SK-N-SH (cell line): ENCODE data around the gene SCEL. TPM values are rescaled to one million over a fixed set of nuclear protein-coding genes. Genes with fewer than 3 reads are reported as not detected.

Source experiments
- CTCF ChIA-PET: fragments of 300-600, 350-600 bp; formaldehyde crosslinking; extraction: SDS; loops from one replicate; lab custom pipeline; 2021; lab: Yijun Ruan, JAX
- POLR2A ChIA-PET: fragments of 350-600 bp; sonication (Branson Sonifier 250); formaldehyde crosslinking; extraction: SDS; loops from one replicate; lab custom pipeline; 2020; ENCODE audit warnings: antibody characterized with exemption, inconsistent platforms; lab: Yijun Ruan, JAX
- DNase-seq: peaks from one replicate; pipeline ENCODE4 v3.0.0; 2012
- H2AFZ ChIP-seq: fragments of 200-600 bp; sonication (generic); 2 replicates; pipeline ENCODE4 v1.8.1; 2016; ENCODE audit warnings: antibody characterized with exemption, mild to moderate bottlenecking, low read depth
- H3F3A ChIP-seq: fragments of 200-600 bp; sonication (generic); replicated peaks from 2 replicates; pipeline ENCODE3; 2016; ENCODE audit warnings: antibody characterized with exemption, mild to moderate bottlenecking; ENCODE audit not compliant: insufficient read depth
- H3K27ac ChIP-seq, 2 experiments: fragments of 200-500 bp in 1 of 2; fragments of 200-600 bp in 1 of 2; sonication (Bioruptor generic) in 1 of 2; sonication (generic), shearing (Covaris generic) in 1 of 2; 2 replicates each; pipeline versions ENCODE4 v1.5.1 to v1.6.1; 2014 to 2016; ENCODE audit warnings: low read depth in 2 of 2, inconsistent platforms in 1 of 2, low read length in 1 of 2, mild to moderate bottlenecking in 1 of 2, mixed read lengths in 1 of 2
- H3K27me3 ChIP-seq: fragments of 200-600 bp; sonication (generic), shearing (Covaris generic); 2 replicates; pipeline ENCODE4 v1.6.1; 2016; ENCODE audit warnings: mixed run types; ENCODE audit not compliant: insufficient read depth
- H3K36me3 ChIP-seq, 2 experiments: fragments of 200-500 bp in 1 of 2; fragments of 200-600 bp in 1 of 2; sonication (Bioruptor generic) in 1 of 2; sonication (generic) in 1 of 2; replicated peaks in 1 of 2; 2 replicates each; pipeline versions ENCODE3 to v1.5.1; 2014 to 2016; ENCODE audit warnings: low read length in 1 of 2, mild to moderate bottlenecking in 1 of 2; ENCODE audit not compliant: insufficient read depth in 2 of 2, control insufficient read depth in 1 of 2
- H3K4me1 ChIP-seq, 2 experiments: fragments of 200-500 bp in 1 of 2; fragments of 200-600 bp in 1 of 2; sonication (Bioruptor generic) in 1 of 2; sonication (generic), shearing (Covaris generic) in 1 of 2; 2 replicates each; pipeline versions ENCODE4 v1.5.1 to v1.6.1; 2014 to 2016; ENCODE audit warnings: low read depth in 1 of 2, low read length in 1 of 2, mixed run types in 1 of 2; ENCODE audit not compliant: insufficient read depth in 2 of 2, control insufficient read depth in 1 of 2
- H3K4me2 ChIP-seq: fragments of 200-600 bp; sonication (generic), shearing (Covaris generic); 2 replicates; pipeline ENCODE4 v1.6.1; 2017; ENCODE audit warnings: mixed run types
- H3K4me3 ChIP-seq, 2 experiments: fragments of 200-500 bp in 1 of 2; fragments of 200-600 bp in 1 of 2; sonication (Bioruptor generic) in 1 of 2; sonication (generic), shearing (Covaris generic) in 1 of 2; 2 replicates each; pipeline versions ENCODE4 v1.5.1 to v1.8.1; 2014 to 2016; ENCODE audit warnings: low read depth in 2 of 2, inconsistent platforms in 1 of 2, low read length in 1 of 2, mild to moderate bottlenecking in 1 of 2, mixed read lengths in 1 of 2, moderate library complexity in 1 of 2
- H3K79me2 ChIP-seq: fragments of 200-600 bp; sonication (generic); 2 replicates; pipeline ENCODE4 v1.8.1; 2017; ENCODE audit warnings: mild to moderate bottlenecking; ENCODE audit not compliant: insufficient read depth
- H3K9ac ChIP-seq: fragments of 200-600 bp; sonication (generic); 2 replicates; pipeline ENCODE4 v1.6.1; 2017; ENCODE audit warnings: mixed run types
- H3K9me2 ChIP-seq: fragments of 200-600 bp; sonication (generic); 2 replicates; pipeline ENCODE4 v1.6.1; 2017; ENCODE audit warnings: mixed run types
- H3K9me3 ChIP-seq: fragments of 200-600 bp; sonication (generic); 2 replicates; pipeline ENCODE4 v1.6.1; 2017; ENCODE audit warnings: mixed run types, mild to moderate bottlenecking, moderate library complexity
- H4K20me1 ChIP-seq: fragments of 200-600 bp; sonication (generic); 2 replicates; pipeline ENCODE4 v1.6.1; 2017; ENCODE audit warnings: mild to moderate bottlenecking, mixed run types; ENCODE audit not compliant: insufficient read depth
- EP300 ChIP-seq, 2 experiments: IDR thresholded peaks; 2 replicates each; pipeline versions ENCODE4 v1.4.0 to v1.6.1; 2012; ENCODE audit warnings: borderline replicate concordance in 1 of 2, low read depth in 1 of 2, low read length in 1 of 2
- FOXJ3 ChIP-seq: sonication (generic); formaldehyde crosslinking; IDR thresholded peaks from 2 replicates; pipeline ENCODE4 v1.5.1; 2020; ENCODE audit warnings: mild to moderate bottlenecking, missing genetic modification reagents
- IRF3 ChIP-seq: fragments of 150-350 bp; IDR thresholded peaks from 2 replicates; pipeline ENCODE4 v1.6.1; 2016; ENCODE audit warnings: mild to moderate bottlenecking, low read depth, low read length
- MAX ChIP-seq: IDR thresholded peaks from 2 replicates; pipeline ENCODE4 v1.4.0; 2012; ENCODE audit warnings: low read depth
- MXI1 ChIP-seq: IDR thresholded peaks from 2 replicates; pipeline ENCODE4 v1.6.1; 2012; ENCODE audit warnings: mild to moderate bottlenecking, low read depth, low read length, improper control_type of control experiment
- NFIC ChIP-seq: IDR thresholded peaks from 2 replicates; pipeline ENCODE4 v1.4.0; 2012; ENCODE audit warnings: borderline replicate concordance
- NRF1 ChIP-seq: IDR thresholded peaks from 2 replicates; pipeline ENCODE4 v1.6.1; 2012; ENCODE audit warnings: low read depth, mild to moderate bottlenecking, low read length
- POLR2AphosphoS5 ChIP-seq: IDR thresholded peaks from 2 replicates; pipeline ENCODE4 v1.6.1; 2012; ENCODE audit warnings: low read depth, low read length
- RXRA ChIP-seq: IDR thresholded peaks from 2 replicates; pipeline ENCODE4 v1.4.0; 2012; ENCODE audit warnings: low read depth, mild to moderate bottlenecking, borderline replicate concordance
- TAF1 ChIP-seq: IDR thresholded peaks from 2 replicates; pipeline ENCODE4 v1.6.1; 2012; ENCODE audit warnings: low read depth, mild to moderate bottlenecking, low read length, moderate library complexity, borderline replicate concordance
- YY1 ChIP-seq: IDR thresholded peaks from 2 replicates; pipeline ENCODE4 v1.4.0; 2012; ENCODE audit warnings: low read depth, mild to moderate bottlenecking
- WGBS: methylation state at CpG from one replicate; pipeline ENCODE4 v1.1.6; 2017; ENCODE audit warnings: low lambda C conversion rate; 5-methylcytosine and 5-hydroxymethylcytosine counted together
- polyA plus RNA-seq, 3 experiments: library from polyadenylated mRNA; depleted of rRNA; stranded (reverse); fragments of >200 nt; gene quantifications; 2 replicates each; pipeline ENCODE4 v1.2.3, GENCODE V29; 2012
- TF ChIP-seq, protein P1 (sequence below): IDR thresholded peaks from 2 replicates; pipeline ENCODE4; 2012
- TF ChIP-seq, protein P2 (sequence below): IDR thresholded peaks from 2 replicates; pipeline ENCODE4 v1.6.1; 2012; ENCODE audit warnings: mild to moderate bottlenecking, low read depth, low read length, moderate library complexity

Gene SCEL
- polyA plus RNA-seq, 1 of the 3 experiments (the other 2 are of a cell fraction) = 0.02 TPM

GRCh38 chr13:77600701-77601100 lies 65.2 kb downstream of the SCEL start (continued):
- no peak for TF ChIP-seq MXI1
- TF ChIP-seq EP300 (IDR thresholded peaks at IDR 0.05; ENCODE audit: borderline replicate concordance in 1 of 2, low read depth in 1 of 2, low read length in 1 of 2) = no peak
- no peak for TF ChIP-seq POLR2AphosphoS5
- TF ChIP-seq YY1 = no peak
- TF ChIP-seq MAX = no peak
- no peak for TF ChIP-seq NFIC
- TF ChIP-seq IRF3 = no peak

GRCh38 chr13:77611068-77611467 lies 75.6 kb downstream of the SCEL start:
- Histone ChIP-seq H3F3A (no peaks in the 10 kb centered on the region), H3K4me1 (no peaks in the 10 kb centered on the region), H3K9me3 (no peaks in the 10 kb centered on the region), H3K79me2 (no peaks in the 10 kb centered on the region), H3K4me3 (no peak overlapping the region), H3K36me3 (no peaks in the 10 kb centered on the region), H4K20me1 (no peaks in the 10 kb centered on the region), H3K27ac (no peak overlapping the region), H3K4me2 (no peak overlapping the region), H3K27me3 (no peaks in the 10 kb centered on the region), H2AFZ (no peak overlapping the region), H3K9me2 (no peaks in the 10 kb centered on the region), H3K9ac (no peak overlapping the region)
- WGBS = 63% methylated on average over 1 of the region's 1 CpG
- TF ChIP-seq FOXJ3 (CRISPR knock-in tag) = no peak
- TF ChIP-seq, protein P1, sequence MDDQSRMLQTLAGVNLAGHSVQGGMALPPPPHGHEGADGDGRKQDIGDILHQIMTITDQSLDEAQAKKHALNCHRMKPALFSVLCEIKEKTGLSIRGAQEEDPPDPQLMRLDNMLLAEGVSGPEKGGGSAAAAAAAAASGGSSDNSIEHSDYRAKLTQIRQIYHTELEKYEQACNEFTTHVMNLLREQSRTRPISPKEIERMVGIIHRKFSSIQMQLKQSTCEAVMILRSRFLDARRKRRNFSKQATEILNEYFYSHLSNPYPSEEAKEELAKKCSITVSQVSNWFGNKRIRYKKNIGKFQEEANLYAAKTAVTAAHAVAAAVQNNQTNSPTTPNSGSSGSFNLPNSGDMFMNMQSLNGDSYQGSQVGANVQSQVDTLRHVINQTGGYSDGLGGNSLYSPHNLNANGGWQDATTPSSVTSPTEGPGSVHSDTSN = no peak
- ChIA-PET CTCF (no interaction called here), POLR2A (no interaction called here)
- DNase-seq = no peak

DNA sequence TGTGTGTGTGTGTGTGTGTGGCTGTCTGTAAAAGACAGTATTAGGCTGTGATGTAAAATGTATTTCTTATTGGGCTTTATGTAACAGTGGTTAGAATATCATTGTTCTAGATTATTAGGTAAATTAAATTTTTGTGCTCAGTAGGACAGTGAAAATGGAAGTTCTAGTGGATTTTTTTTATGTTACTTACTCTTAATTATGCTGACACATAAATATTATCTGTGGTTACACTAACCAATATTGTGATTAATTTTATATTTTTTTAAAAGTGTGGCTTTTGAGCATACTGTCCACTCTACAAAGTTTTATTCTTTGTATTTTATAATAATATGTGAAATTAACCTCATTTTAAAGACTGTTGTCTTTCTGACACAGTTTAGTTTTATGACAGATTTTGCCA lies 80.5 kb downstream of the SCEL start:
- H3K79me2 ChIP-seq = no peaks in the 10 kb centered on the region
- no peaks in the 10 kb centered on the region for H3K9me2 ChIP-seq
- ChIA-PET CTCF (interaction anchor here (2.2 kb wide), 1 partner anchor 23 kb away, joined by 9 read pairs; no protein-coding TSS in a partner anchor), POLR2A (no interaction called here)
- no peak overlapping the region for H3K9ac ChIP-seq
- H3K36me3 ChIP-seq = no peaks in the 10 kb centered on the region
- H3K4me2 ChIP-seq = no peak overlapping the region
- H3K4me1 ChIP-seq = no peaks in the 10 kb centered on the region
- TF ChIP-seq MXI1 (no peak), EP300 (IDR thresholded peaks at IDR 0.05; ENCODE audit: borderline replicate concordance in 1 of 2, low read depth in 1 of 2, low read length in 1 of 2) (no peak), IRF3 (no peak), TAF1 (no peak), MAX (no peak), NRF1 (no peak), RXRA (no peak), NFIC (no peak)
- TF ChIP-seq, protein P2, sequence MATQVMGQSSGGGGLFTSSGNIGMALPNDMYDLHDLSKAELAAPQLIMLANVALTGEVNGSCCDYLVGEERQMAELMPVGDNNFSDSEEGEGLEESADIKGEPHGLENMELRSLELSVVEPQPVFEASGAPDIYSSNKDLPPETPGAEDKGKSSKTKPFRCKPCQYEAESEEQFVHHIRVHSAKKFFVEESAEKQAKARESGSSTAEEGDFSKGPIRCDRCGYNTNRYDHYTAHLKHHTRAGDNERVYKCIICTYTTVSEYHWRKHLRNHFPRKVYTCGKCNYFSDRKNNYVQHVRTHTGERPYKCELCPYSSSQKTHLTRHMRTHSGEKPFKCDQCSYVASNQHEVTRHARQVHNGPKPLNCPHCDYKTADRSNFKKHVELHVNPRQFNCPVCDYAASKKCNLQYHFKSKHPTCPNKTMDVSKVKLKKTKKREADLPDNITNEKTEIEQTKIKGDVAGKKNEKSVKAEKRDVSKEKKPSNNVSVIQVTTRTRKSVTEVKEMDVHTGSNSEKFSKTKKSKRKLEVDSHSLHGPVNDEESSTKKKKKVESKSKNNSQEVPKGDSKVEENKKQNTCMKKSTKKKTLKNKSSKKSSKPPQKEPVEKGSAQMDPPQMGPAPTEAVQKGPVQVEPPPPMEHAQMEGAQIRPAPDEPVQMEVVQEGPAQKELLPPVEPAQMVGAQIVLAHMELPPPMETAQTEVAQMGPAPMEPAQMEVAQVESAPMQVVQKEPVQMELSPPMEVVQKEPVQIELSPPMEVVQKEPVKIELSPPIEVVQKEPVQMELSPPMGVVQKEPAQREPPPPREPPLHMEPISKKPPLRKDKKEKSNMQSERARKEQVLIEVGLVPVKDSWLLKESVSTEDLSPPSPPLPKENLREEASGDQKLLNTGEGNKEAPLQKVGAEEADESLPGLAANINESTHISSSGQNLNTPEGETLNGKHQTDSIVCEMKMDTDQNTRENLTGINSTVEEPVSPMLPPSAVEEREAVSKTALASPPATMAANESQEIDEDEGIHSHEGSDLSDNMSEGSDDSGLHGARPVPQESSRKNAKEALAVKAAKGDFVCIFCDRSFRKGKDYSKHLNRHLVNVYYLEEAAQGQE = no peak
- H3K27me3 ChIP-seq = no peaks in the 10 kb centered on the region
- H4K20me1 ChIP-seq = no peaks in the 10 kb centered on the region
- H2AFZ ChIP-seq = no peak overlapping the region
- H3K9me3 ChIP-seq = no peaks in the 10 kb centered on the region
- H3K27ac ChIP-seq = no peak overlapping the region
- no peak for DNase-seq
- H3K4me3 ChIP-seq = no peak overlapping the region
- H3F3A ChIP-seq = no peaks in the 10 kb centered on the region
